GM06990 (cell line): ENCODE measurements around the gene PLA2G4A.

ENCODE experiments used
- DNase-seq: peaks from one replicate; pipeline ENCODE4 v3.0.0-alpha.2; 2011; ENCODE audit not compliant: insufficient read length; ENCODE audit errors: extremely low read depth
- H3K27me3 ChIP-seq: replicated peaks from 2 replicates; pipeline ENCODE4 v1.6.0; 2011; ENCODE audit warnings: low read length; ENCODE audit not compliant: control insufficient read depth, insufficient read depth
- H3K36me3 ChIP-seq: 2 replicates; pipeline ENCODE4 v1.5.1; 2011; ENCODE audit warnings: low read length; ENCODE audit not compliant: control insufficient read depth, insufficient read depth
- H3K4me3 ChIP-seq: replicated peaks from 2 replicates; pipeline ENCODE4 v1.5.1; 2011; ENCODE audit warnings: low read depth, mild to moderate bottlenecking, control low read depth, low read length
- CTCF ChIP-seq: IDR thresholded peaks from 2 replicates; pipeline ENCODE4 v1.5.1; 2011; ENCODE audit warnings: low read length, control low read depth, mild to moderate bottlenecking, inconsistent platforms; ENCODE audit not compliant: insufficient read depth, poor library complexity, severe bottlenecking

PLA2G4A gene

GRCh38 chr1:186785503-186785902 lies 43.2 kb upstream of the PLA2G4A start:
- Histone ChIP-seq H3K4me3 (no peak overlapping the region), H3K27me3 (no peaks in the 10 kb centered on the region), H3K36me3 (no peaks in the 10 kb centered on the region)
- no peak for DNase-seq
- TF ChIP-seq CTCF: no peak

GRCh38 chr1:186790101-186790500 lies 38.6 kb upstream of the PLA2G4A start:
- no peaks in the 10 kb centered on the region for H3K27me3 ChIP-seq
- H3K4me3 ChIP-seq: no peak overlapping the region
- no peak for TF ChIP-seq CTCF
- H3K36me3 ChIP-seq: no peaks in the 10 kb centered on the region
- DNase-seq: no peak

- TF ChIP-seq CTCF: no peak
- Histone ChIP-seq H3K36me3 (no peaks in the 10 kb centered on the region), H3K27me3 (no peaks in the 10 kb centered on the region), H3K4me3 (no peak overlapping the region)
- DNase-seq: no peak
Observed at GRCh38 chr1:186792870-186793581, 35.7 kb upstream of the PLA2G4A start.

GRCh38 chr1:186793582-186793927 lies 35.2 kb upstream of the PLA2G4A start:
- no peak for TF ChIP-seq CTCF
- DNase-seq: no peak
- no peak overlapping the region for H3K4me3 ChIP-seq
- H3K36me3 ChIP-seq: no peaks in the 10 kb centered on the region
- H3K27me3 ChIP-seq: no peaks in the 10 kb centered on the region

GRCh38 chr1:186798960-186799688 lies 29.6 kb upstream of the PLA2G4A start:
- Histone ChIP-seq H3K27me3 (no peaks in the 10 kb centered on the region), H3K36me3 (no peaks in the 10 kb centered on the region), H3K4me3 (no peak overlapping the region)
- no peak for DNase-seq
- TF ChIP-seq CTCF: no peak
